Mesenchymal stem cell (in vitro differentiated cells and primary cell): Measurements from ENCODE around the gene NGFR.

ENCODE experiments used
- DNase-seq: peaks from one replicate; pipeline ENCODE4 v3.0.0-alpha.2; 2013
- H2AFZ ChIP-seq: one replicate; pipeline ENCODE4 v1.6.1; 2013; ENCODE audit warnings: low read depth, mild to moderate bottlenecking, control low read depth, inconsistent platforms, low read length, moderate library complexity
- H2AK5ac ChIP-seq: 2 replicates; pipeline ENCODE4 v1.6.1; 2013; ENCODE audit warnings: low read length, moderate library complexity, mild to moderate bottlenecking, inconsistent platforms; ENCODE audit not compliant: severe bottlenecking
- H2BK120ac ChIP-seq: one replicate; pipeline ENCODE4 v1.6.1; 2013; ENCODE audit warnings: low read depth, mild to moderate bottlenecking, inconsistent platforms, low read length, moderate library complexity
- H2BK12ac ChIP-seq, 2 experiments: one replicate each; pipeline ENCODE4 v1.6.1; 2013; ENCODE audit warnings: inconsistent platforms in 2 of 2, low read length in 2 of 2, mild to moderate bottlenecking in 2 of 2, moderate library complexity in 2 of 2, control low read depth in 1 of 2
- H2BK15ac ChIP-seq: one replicate; pipeline ENCODE4 v1.6.1; 2013; ENCODE audit warnings: mild to moderate bottlenecking, low read depth, inconsistent platforms; ENCODE audit not compliant: poor library complexity, severe bottlenecking
- H2BK5ac ChIP-seq: 2 replicates; pipeline ENCODE4 v1.6.1; 2013; ENCODE audit warnings: low read depth, mild to moderate bottlenecking, low read length, control low read depth, inconsistent platforms; ENCODE audit not compliant: poor library complexity, severe bottlenecking
- H3K14ac ChIP-seq, 2 experiments: one replicate each; pipeline ENCODE4 v1.6.1; 2013; ENCODE audit warnings: inconsistent platforms in 2 of 2, low read length in 2 of 2, control low read depth in 1 of 2, mild to moderate bottlenecking in 1 of 2, moderate library complexity in 1 of 2
- H3K18ac ChIP-seq, 2 experiments: one replicate each; pipeline ENCODE4 v1.6.1; 2013; ENCODE audit warnings: inconsistent platforms in 2 of 2, low read length in 2 of 2, control low read depth in 1 of 2, low read depth in 1 of 2, mild to moderate bottlenecking in 1 of 2
- H3K23ac ChIP-seq, 2 experiments: one replicate each; pipeline ENCODE4 v1.6.1; 2013; ENCODE audit warnings: inconsistent platforms in 2 of 2, low read length in 2 of 2, mild to moderate bottlenecking in 2 of 2, moderate library complexity in 2 of 2, control low read depth in 1 of 2
- H3K27ac ChIP-seq: 2 replicates; pipeline ENCODE4 v1.5.1; 2013; ENCODE audit warnings: mild to moderate bottlenecking, moderate library complexity, low read length, control low read depth, inconsistent platforms; ENCODE audit not compliant: poor library complexity, severe bottlenecking
- H3K27me3 ChIP-seq, 2 experiments: 2 replicates each; pipeline versions ENCODE4 v1.6.1 to v1.7.0; 2013; ENCODE audit warnings: low read length in 2 of 2, mild to moderate bottlenecking in 2 of 2, moderate library complexity in 2 of 2, control low read depth in 1 of 2, inconsistent platforms in 1 of 2; ENCODE audit not compliant: control insufficient read depth in 1 of 2, insufficient read depth in 1 of 2
- H3K36me3 ChIP-seq, 2 experiments: 2 replicates each; pipeline versions ENCODE4 v1.6.1 to v1.7.0; 2013; ENCODE audit warnings: low read length in 2 of 2, control low read depth in 1 of 2, inconsistent platforms in 1 of 2, low read depth in 1 of 2, mild to moderate bottlenecking in 1 of 2; ENCODE audit not compliant: insufficient read depth in 2 of 2, control insufficient read depth in 1 of 2
- H3K4ac ChIP-seq, 2 experiments: one replicate each; pipeline ENCODE4 v1.6.1; 2013; ENCODE audit warnings: inconsistent platforms in 2 of 2, low read length in 2 of 2, mild to moderate bottlenecking in 2 of 2, moderate library complexity in 2 of 2, control low read depth in 1 of 2, low read depth in 1 of 2
- H3K4me1 ChIP-seq: 2 replicates; pipeline ENCODE4 v1.6.1; 2013; ENCODE audit warnings: low read depth, low read length, control low read depth; ENCODE audit not compliant: control insufficient read depth, insufficient read depth
- H3K4me2 ChIP-seq: 2 replicates; pipeline ENCODE4 v1.6.1; 2013; ENCODE audit warnings: low read length, mild to moderate bottlenecking, inconsistent platforms; ENCODE audit not compliant: poor library complexity, severe bottlenecking
- H3K4me3 ChIP-seq, 2 experiments: 2 replicates each; pipeline versions ENCODE4 v1.5.1 to v1.7.0; 2013; ENCODE audit warnings: low read length in 2 of 2, mild to moderate bottlenecking in 2 of 2, control low read depth in 1 of 2, low read depth in 1 of 2; ENCODE audit not compliant: insufficient read depth in 1 of 2
- H3K79me1 ChIP-seq: replicated peaks from 2 replicates; pipeline ENCODE4 v1.6.1; 2013; ENCODE audit warnings: mild to moderate bottlenecking, control low read depth, low read length, inconsistent platforms; ENCODE audit not compliant: poor library complexity, severe bottlenecking
- H3K9ac ChIP-seq: 2 replicates; pipeline ENCODE4 v1.7.0; 2013; ENCODE audit warnings: mild to moderate bottlenecking, low read length, moderate library complexity
- H3K9me3 ChIP-seq: 2 replicates; pipeline ENCODE4 v1.7.0; 2013; ENCODE audit warnings: mild to moderate bottlenecking, low read length; ENCODE audit not compliant: control insufficient read depth
- H4K8ac ChIP-seq: one replicate; pipeline ENCODE4 v1.6.1; 2013; ENCODE audit warnings: inconsistent platforms, mild to moderate bottlenecking, low read length, moderate library complexity
- H4K91ac ChIP-seq: one replicate; pipeline ENCODE4 v1.6.1; 2013; ENCODE audit warnings: mild to moderate bottlenecking, low read length, inconsistent platforms
- WGBS: methylation state at CpG from one replicate; pipeline ENCODE4 v1.1.7; 2013; ENCODE audit warnings: mixed read lengths; 5-methylcytosine and 5-hydroxymethylcytosine counted together

Gene NGFR

GRCh38 chr17:49508061-49508865, 13.2 kb downstream of the NGFR start:
- H4K91ac ChIP-seq: peak overlapping the region; percentile 15
- H4K8ac ChIP-seq: no peak overlapping the region
- DNase-seq: no peak
- no peak overlapping the region for H3K27ac ChIP-seq
- no peak overlapping the region for H2BK5ac ChIP-seq
- H3K27me3 ChIP-seq: peaks cover 59 to 83% of the 10 kb centered on the region in 2 experiments
- no peak overlapping the region for H3K4me3 ChIP-seq
- WGBS: 24% methylated on average over 13 of the region's 17 CpGs
- no peaks in the 10 kb centered on the region for H3K79me1 ChIP-seq
- no peak overlapping the region for H2BK120ac ChIP-seq
- H3K18ac ChIP-seq: peak overlapping the region in 1 of 2 experiments; percentile 42
- no peak overlapping the region for H2BK15ac ChIP-seq
- H3K4me1 ChIP-seq: peaks cover 19% of the 10 kb centered on the region
- no peaks in the 10 kb centered on the region for H3K36me3 ChIP-seq
- no peak overlapping the region for H2AK5ac ChIP-seq
- peak overlapping the region in 1 of 2 experiments; percentile 63 for H3K14ac ChIP-seq
- no peak overlapping the region for H2AFZ ChIP-seq
- H3K4ac ChIP-seq: peak overlapping the region in 1 of 2 experiments; percentile 19
- no peak overlapping the region for H3K9ac ChIP-seq
- no peaks in the 10 kb centered on the region for H3K9me3 ChIP-seq
- H3K23ac ChIP-seq: no peak overlapping the region
- peak overlapping the region in 1 of 2 experiments; percentile 7 for H2BK12ac ChIP-seq
- no peak overlapping the region for H3K4me2 ChIP-seq

GRCh38 chr17:49508866-49509587, 13.9 kb downstream of the NGFR start:
- Histone ChIP-seq H3K36me3 (no peaks in the 10 kb centered on the region), H3K23ac (no peak overlapping the region), H3K27ac (no peak overlapping the region), H3K9ac (no peak overlapping the region), H3K9me3 (no peaks in the 10 kb centered on the region), H2BK15ac (no peak overlapping the region), H2BK120ac (no peak overlapping the region), H3K79me1 (no peaks in the 10 kb centered on the region), H2BK5ac (no peak overlapping the region), H2AK5ac (no peak overlapping the region), H3K27me3 (peaks cover 51 to 82% of the 10 kb centered on the region in 2 experiments), H4K8ac (peak overlapping the region; percentile 32), H3K14ac (peak overlapping the region in 1 of 2 experiments; percentile 63), H3K18ac (peak overlapping the region in 1 of 2 experiments; percentile 42), H2BK12ac (peak overlapping the region in 1 of 2 experiments; percentile 7), H3K4ac (peak overlapping the region in 1 of 2 experiments; percentile 19), H3K4me3 (no peak overlapping the region), H3K4me2 (no peak overlapping the region), H2AFZ (no peak overlapping the region), H3K4me1 (peaks cover 20% of the 10 kb centered on the region), H4K91ac (no peak overlapping the region)
- no peak for DNase-seq
- 77% methylated on average over 8 of the region's 8 CpGs for WGBS

GRCh38 chr17:49509588-49509917, 14.5 kb downstream of the NGFR start:
- no peak for DNase-seq
- H2AK5ac ChIP-seq: no peak overlapping the region

GRCh38 chr17:49510059-49510719, 15.1 kb downstream of the NGFR start:
- no peaks in the 10 kb centered on the region for H3K36me3 ChIP-seq

More at GRCh38 chr17:49509588-49509917, 14.5 kb downstream of the NGFR start:
- Histone ChIP-seq H3K4ac (no peak overlapping the region), H3K23ac (no peak overlapping the region), H3K18ac (no peak overlapping the region), H3K4me2 (no peak overlapping the region), H4K8ac (no peak overlapping the region), H2BK120ac (no peak overlapping the region), H3K27me3 (peaks cover 47 to 77% of the 10 kb centered on the region in 2 experiments), H3K14ac (no peak overlapping the region), H2BK12ac (no peak overlapping the region), H2AFZ (no peak overlapping the region), H3K9me3 (no peaks in the 10 kb centered on the region), H3K4me3 (no peak overlapping the region), H3K79me1 (no peaks in the 10 kb centered on the region), H2BK5ac (no peak overlapping the region), H4K91ac (no peak overlapping the region), H3K9ac (no peak overlapping the region), H3K27ac (no peak overlapping the region), H3K4me1 (peaks cover 26% of the 10 kb centered on the region), H2BK15ac (no peak overlapping the region), H3K36me3 (no peaks in the 10 kb centered on the region)
- 92% methylated on average over 2 of the region's 3 CpGs for WGBS

More at GRCh38 chr17:49510059-49510719, 15.1 kb downstream of the NGFR start:
- Histone ChIP-seq H2BK15ac (no peak overlapping the region), H3K79me1 (no peaks in the 10 kb centered on the region), H3K18ac (no peak overlapping the region), H2BK120ac (no peak overlapping the region), H3K27me3 (peaks cover 43 to 73% of the 10 kb centered on the region in 2 experiments), H3K23ac (no peak overlapping the region), H3K4me3 (no peak overlapping the region), H3K4me2 (no peak overlapping the region), H3K4me1 (peaks cover 30% of the 10 kb centered on the region), H2AFZ (no peak overlapping the region), H2BK5ac (no peak overlapping the region), H3K14ac (peak overlapping the region in 1 of 2 experiments; percentile 27), H3K9me3 (no peaks in the 10 kb centered on the region), H2AK5ac (no peak overlapping the region), H3K9ac (no peak overlapping the region), H3K27ac (no peak overlapping the region), H3K4ac (no peak overlapping the region), H4K91ac (no peak overlapping the region), H4K8ac (no peak overlapping the region), H2BK12ac (no peak overlapping the region)
- whole genome bisulfite sequencing: 94% methylated on average over 12 of the region's 13 CpGs
- no peak for DNase-seq
